HepG2 (cell line): ENCODE data around the gene GLTPD2. TPM values are rescaled to one million over a fixed set of nuclear protein-coding genes. Genes with fewer than 3 reads are reported as not detected.

ENCODE experiments used
- ARNTL ChIP-seq: sonication (generic); formaldehyde crosslinking; IDR thresholded peaks from 2 replicates; pipeline ENCODE4 v1.4.0; 2020; ENCODE audit warnings: mild to moderate bottlenecking, missing genetic modification reagents
- E2F5 ChIP-seq: sonication (generic); formaldehyde crosslinking; conservative IDR thresholded peaks from 2 replicates; pipeline ENCODE4 v1.4.0; 2020; ENCODE audit warnings: missing genetic modification reagents
- FOXA1 ChIP-seq, 2 experiments: fragments of 450-650 bp in 1 of 2; sonication (generic) in 1 of 2; formaldehyde crosslinking in 1 of 2; IDR thresholded peaks; 2 replicates each; pipeline versions ENCODE4 v1.4.0 to v1.6.1; 2016 to 2020; ENCODE audit warnings: missing genetic modification reagents in 1 of 2
- GATA4 ChIP-seq: sonication (generic); IDR thresholded peaks from 2 replicates; pipeline ENCODE4 v1.6.1; 2016; ENCODE audit warnings: antibody characterized with exemption, low read depth, borderline replicate concordance
- MAZ ChIP-seq, 2 experiments: sonication (generic) in 1 of 2; formaldehyde crosslinking in 1 of 2; IDR thresholded peaks; 2 replicates each; pipeline versions ENCODE4 v1.5.0 to v1.6.1; 2012 to 2020; ENCODE audit warnings: low read depth in 2 of 2, mild to moderate bottlenecking in 2 of 2, borderline replicate concordance in 1 of 2, improper control_type of control experiment in 1 of 2, low read length in 1 of 2, missing genetic modification reagents in 1 of 2, moderate library complexity in 1 of 2
- MED1 ChIP-seq: sonication (generic); formaldehyde crosslinking; IDR thresholded peaks from 2 replicates; pipeline ENCODE4 v1.4.0; 2020; ENCODE audit warnings: missing genetic modification reagents
- PBX2 ChIP-seq: IDR thresholded peaks from 2 replicates; pipeline ENCODE4 v1.6.1; 2016; ENCODE audit warnings: control low read depth
- PTBP1 ChIP-seq: fragments of 200-400 bp; formaldehyde crosslinking; IDR thresholded peaks from 2 replicates; pipeline ENCODE4 v1.6.1; 2018; ENCODE audit warnings: low read length, low read depth; ENCODE audit not compliant: poor library complexity, severe bottlenecking
- RCOR2 ChIP-seq: IDR thresholded peaks from 2 replicates; pipeline ENCODE4 v1.6.1; 2016; ENCODE audit warnings: missing biosample characterization, missing genetic modification reagents
- SALL2 ChIP-seq: sonication (generic); formaldehyde crosslinking; IDR thresholded peaks from 2 replicates; pipeline ENCODE4 v1.8.1; 2023; ENCODE audit warnings: mild to moderate bottlenecking, missing genetic modification reagents, inconsistent platforms
- SNAPC2 ChIP-seq: sonication (generic); formaldehyde crosslinking; IDR thresholded peaks from 2 replicates; pipeline ENCODE4 v1.8.1; 2022; ENCODE audit warnings: mild to moderate bottlenecking, missing genetic modification reagents
- TBX2 ChIP-seq: sonication (generic); formaldehyde crosslinking; IDR thresholded peaks from 2 replicates; pipeline ENCODE4 v1.5.0; 2020; ENCODE audit warnings: missing genetic modification reagents, mild to moderate bottlenecking, borderline replicate concordance
- TEAD3 ChIP-seq: optimal IDR thresholded peaks from 2 replicates; pipeline ENCODE3; 2016; ENCODE audit warnings: borderline replicate concordance
- ZFP62 ChIP-seq: sonication (generic); formaldehyde crosslinking; IDR thresholded peaks from 2 replicates; pipeline ENCODE4 v1.4.0; 2020; ENCODE audit warnings: missing genetic modification reagents
- ZIK1 ChIP-seq: sonication (generic); formaldehyde crosslinking; IDR thresholded peaks from 2 replicates; pipeline ENCODE4 v1.5.0; 2020; ENCODE audit warnings: mild to moderate bottlenecking, low read depth, missing genetic modification reagents, borderline replicate concordance
- ZNF121 ChIP-seq: sonication (generic); formaldehyde crosslinking; IDR thresholded peaks from 2 replicates; pipeline ENCODE4 v1.5.0; 2020; ENCODE audit warnings: mild to moderate bottlenecking, missing genetic modification reagents
- ZNF501 ChIP-seq: sonication (generic); formaldehyde crosslinking; IDR thresholded peaks from 2 replicates; pipeline ENCODE4 v1.5.1; 2020; ENCODE audit warnings: mild to moderate bottlenecking, moderate library complexity, missing genetic modification reagents
- ZNF510 ChIP-seq: sonication (generic); formaldehyde crosslinking; IDR thresholded peaks from 2 replicates; pipeline ENCODE4 v1.4.0; 2020; ENCODE audit warnings: low read depth, mild to moderate bottlenecking, missing genetic modification reagents
- ZNF660 ChIP-seq: sonication (generic); formaldehyde crosslinking; IDR thresholded peaks from 2 replicates; pipeline ENCODE4 v1.5.1; 2020; ENCODE audit warnings: mild to moderate bottlenecking, low read depth, missing genetic modification reagents, borderline replicate concordance
- polyA plus RNA-seq, 8 experiments: library from polyadenylated mRNA; depleted of rRNA in 3 of 8; stranded (reverse) in 7 of 8; unstranded in 1 of 8; fragments of >200 nt; fragmentation: Illumina TruSeq in 4 of 8; extraction: Trizol in 4 of 8; gene quantifications; 2 replicates each; pipeline versions ENCODE4 v1.2.1 to v1.2.3, GENCODE V29; 2011 to 2016; ENCODE audit warnings: low read depth in 4 of 8, missing spikeins in 1 of 8, mixed read lengths in 1 of 8; ENCODE audit not compliant: insufficient read depth in 1 of 8
- total RNA-seq, 5 experiments: library from RNA; depleted of rRNA; stranded (reverse); fragments of >200 nt; fragmentation: Illumina TruSeq; extraction: Trizol; gene quantifications; 2 replicates each; pipeline ENCODE4 v1.2.3, GENCODE V29; 2016; ENCODE audit warnings: low read depth in 1 of 5
- TF ChIP-seq, protein P1 (sequence below): IDR thresholded peaks from 2 replicates; pipeline ENCODE4 v1.4.0; 2020; ENCODE audit warnings: mild to moderate bottlenecking, missing genetic modification reagents
- TF ChIP-seq, protein P2 (sequence below): sonication (generic); formaldehyde crosslinking; IDR thresholded peaks from 2 replicates; pipeline ENCODE4 v1.9.0; 2022; ENCODE audit warnings: low read depth, missing genetic modification reagents

GLTPD2 gene
- total and polyA plus RNA-seq, 2 of the 13 experiments (the other 11 are each of a cell fraction or from before 2014, with no cell fraction given): 7.5 to 12.9 TPM

DNA sequence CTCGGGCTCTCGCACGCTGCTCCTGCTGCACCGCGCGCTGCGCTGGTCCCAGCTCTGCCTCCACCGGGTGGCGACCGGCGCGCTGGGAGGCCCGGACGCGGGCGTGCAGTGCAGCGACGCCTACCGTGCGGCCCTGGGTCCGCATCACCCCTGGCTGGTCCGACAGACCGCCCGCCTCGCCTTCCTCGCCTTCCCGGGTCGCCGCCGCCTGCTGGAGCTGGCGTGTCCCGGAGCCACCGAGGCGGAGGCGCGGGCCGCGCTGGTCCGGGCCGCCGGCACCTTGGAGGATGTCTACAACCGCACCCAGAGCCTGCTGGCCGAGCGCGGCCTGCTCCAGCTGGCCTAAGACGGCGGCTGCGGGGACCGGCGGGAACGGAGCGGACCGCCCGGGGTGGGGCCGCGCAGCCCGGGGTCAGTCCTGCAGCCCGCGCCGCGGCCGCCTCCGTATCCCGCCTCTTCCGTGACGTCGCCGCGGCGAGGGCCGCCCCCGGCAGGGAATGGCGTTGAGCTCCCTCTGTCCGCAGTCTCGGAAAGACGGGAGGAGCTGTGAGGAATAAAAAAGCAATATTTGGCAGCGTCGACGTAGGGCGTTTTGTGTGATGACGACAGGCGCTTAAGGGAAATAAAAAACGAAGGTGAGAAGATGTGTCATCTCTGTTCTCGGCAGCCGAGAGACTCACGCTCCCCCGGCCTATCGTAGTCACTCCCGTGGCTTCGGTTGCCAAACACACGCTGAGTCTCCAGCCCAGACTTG lies 1.4 kb downstream of the GLTPD2 start (continued):
- TF ChIP-seq, protein P1, sequence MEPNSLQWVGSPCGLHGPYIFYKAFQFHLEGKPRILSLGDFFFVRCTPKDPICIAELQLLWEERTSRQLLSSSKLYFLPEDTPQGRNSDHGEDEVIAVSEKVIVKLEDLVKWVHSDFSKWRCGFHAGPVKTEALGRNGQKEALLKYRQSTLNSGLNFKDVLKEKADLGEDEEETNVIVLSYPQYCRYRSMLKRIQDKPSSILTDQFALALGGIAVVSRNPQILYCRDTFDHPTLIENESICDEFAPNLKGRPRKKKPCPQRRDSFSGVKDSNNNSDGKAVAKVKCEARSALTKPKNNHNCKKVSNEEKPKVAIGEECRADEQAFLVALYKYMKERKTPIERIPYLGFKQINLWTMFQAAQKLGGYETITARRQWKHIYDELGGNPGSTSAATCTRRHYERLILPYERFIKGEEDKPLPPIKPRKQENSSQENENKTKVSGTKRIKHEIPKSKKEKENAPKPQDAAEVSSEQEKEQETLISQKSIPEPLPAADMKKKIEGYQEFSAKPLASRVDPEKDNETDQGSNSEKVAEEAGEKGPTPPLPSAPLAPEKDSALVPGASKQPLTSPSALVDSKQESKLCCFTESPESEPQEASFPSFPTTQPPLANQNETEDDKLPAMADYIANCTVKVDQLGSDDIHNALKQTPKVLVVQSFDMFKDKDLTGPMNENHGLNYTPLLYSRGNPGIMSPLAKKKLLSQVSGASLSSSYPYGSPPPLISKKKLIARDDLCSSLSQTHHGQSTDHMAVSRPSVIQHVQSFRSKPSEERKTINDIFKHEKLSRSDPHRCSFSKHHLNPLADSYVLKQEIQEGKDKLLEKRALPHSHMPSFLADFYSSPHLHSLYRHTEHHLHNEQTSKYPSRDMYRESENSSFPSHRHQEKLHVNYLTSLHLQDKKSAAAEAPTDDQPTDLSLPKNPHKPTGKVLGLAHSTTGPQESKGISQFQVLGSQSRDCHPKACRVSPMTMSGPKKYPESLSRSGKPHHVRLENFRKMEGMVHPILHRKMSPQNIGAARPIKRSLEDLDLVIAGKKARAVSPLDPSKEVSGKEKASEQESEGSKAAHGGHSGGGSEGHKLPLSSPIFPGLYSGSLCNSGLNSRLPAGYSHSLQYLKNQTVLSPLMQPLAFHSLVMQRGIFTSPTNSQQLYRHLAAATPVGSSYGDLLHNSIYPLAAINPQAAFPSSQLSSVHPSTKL (CRISPR knock-in tag): peak; percentile 17; the same call in 1 of the 2 replicates
- TF ChIP-seq TEAD3 (CRISPR knock-in tag) (peak; percentile 28), ARNTL (CRISPR knock-in tag) (no peak), TBX2 (CRISPR knock-in tag) (no peak), PTBP1 (no peak), ZFP62 (CRISPR knock-in tag) (no peak), MED1 (peak; percentile 75), MAZ (IDR thresholded peaks at IDR 0.05; ENCODE audit: borderline replicate concordance, low read depth, low read length) (no peak), MAZ (CRISPR knock-in tag; IDR thresholded peaks at IDR 0.05; ENCODE audit: low read depth) (peak; percentile 72), RCOR2 (CRISPR knock-in tag) (no peak), E2F5 (CRISPR knock-in tag) (peak; percentile 71; the same call in 1 of the 2 replicates), ZNF510 (no peak), PBX2 (CRISPR knock-in tag) (no peak), SALL2 (peak; percentile 89), SNAPC2 (CRISPR knock-in tag) (no peak; the same call in 1 of the 2 replicates), ZNF501 (CRISPR knock-in tag) (no peak), ZNF121 (CRISPR knock-in tag) (peak; percentile 28), ZNF660 (CRISPR knock-in tag) (no peak), ZIK1 (CRISPR knock-in tag) (no peak; the same call in 1 of the 2 replicates), FOXA1 (IDR thresholded peaks at IDR 0.05) (no peak), FOXA1 (CRISPR knock-in tag; IDR thresholded peaks at IDR 0.05) (0 out of 2 replicates have a peak, but pooled peaks have one; percentile 39), GATA4 (no peak)
- TF ChIP-seq, protein P2, sequence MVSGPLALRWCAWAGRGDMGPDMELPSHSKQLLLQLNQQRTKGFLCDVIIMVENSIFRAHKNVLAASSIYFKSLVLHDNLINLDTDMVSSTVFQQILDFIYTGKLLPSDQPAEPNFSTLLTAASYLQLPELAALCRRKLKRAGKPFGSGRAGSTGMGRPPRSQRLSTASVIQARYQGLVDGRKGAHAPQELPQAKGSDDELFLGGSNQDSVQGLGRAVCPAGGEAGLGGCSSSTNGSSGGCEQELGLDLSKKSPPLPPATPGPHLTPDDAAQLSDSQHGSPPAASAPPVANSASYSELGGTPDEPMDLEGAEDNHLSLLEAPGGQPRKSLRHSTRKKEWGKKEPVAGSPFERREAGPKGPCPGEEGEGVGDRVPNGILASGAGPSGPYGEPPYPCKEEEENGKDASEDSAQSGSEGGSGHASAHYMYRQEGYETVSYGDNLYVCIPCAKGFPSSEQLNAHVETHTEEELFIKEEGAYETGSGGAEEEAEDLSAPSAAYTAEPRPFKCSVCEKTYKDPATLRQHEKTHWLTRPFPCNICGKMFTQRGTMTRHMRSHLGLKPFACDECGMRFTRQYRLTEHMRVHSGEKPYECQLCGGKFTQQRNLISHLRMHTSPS (CRISPR knock-in tag): no peak
